Activated CD4-positive, alpha-beta T cell treated with anti-CD3 and anti-CD28 coated beads, Interleukin-2, amount 10 ng/mL, durations not matched to agents 24 days and 14 days (primary cell): Measurements from ENCODE around the gene PREB. TPM values are rescaled to one million over a fixed set of nuclear protein-coding genes. Genes with fewer than 3 reads are reported as not detected.

ENCODE experiments used
- DNase-seq: peaks from one replicate; pipeline ENCODE4 v3.0.0; 2022
- H3K27ac Mint-ChIP-seq: one replicate; pipeline ENCODE4 v1.8.0; 2022; ENCODE audit warnings: mild to moderate bottlenecking, mixed read lengths
- H3K27me3 Mint-ChIP-seq: one replicate; pipeline ENCODE4 v1.8.0; 2022; ENCODE audit warnings: mixed read lengths
- H3K36me3 Mint-ChIP-seq: one replicate; pipeline ENCODE4 v1.8.0; 2022; ENCODE audit warnings: low read depth, mild to moderate bottlenecking, mixed read lengths
- H3K4me1 Mint-ChIP-seq: one replicate; pipeline ENCODE4 v1.8.0; 2021; ENCODE audit warnings: mixed read lengths
- H3K4me3 Mint-ChIP-seq: one replicate; pipeline ENCODE4 v1.8.0; 2022; ENCODE audit warnings: mild to moderate bottlenecking, moderate library complexity, mixed read lengths
- H3K9me3 Mint-ChIP-seq: one replicate; pipeline ENCODE4 v1.8.0; 2021; ENCODE audit warnings: mixed read lengths
- intact Hi-C: fragments of 100-400 bp; cut with micrococcal nuclease; formaldehyde crosslinking; loops from one replicate; pipeline ENCODE4 v1.15.1; 2023
- total RNA-seq: library from RNA; stranded (reverse); gene quantifications from 2 replicates; pipeline ENCODE4 v1.2.3, GENCODE V29; 2022

Gene PREB
- total RNA-seq, 1 donor from 2014 or later = 88.3 TPM

DNA sequence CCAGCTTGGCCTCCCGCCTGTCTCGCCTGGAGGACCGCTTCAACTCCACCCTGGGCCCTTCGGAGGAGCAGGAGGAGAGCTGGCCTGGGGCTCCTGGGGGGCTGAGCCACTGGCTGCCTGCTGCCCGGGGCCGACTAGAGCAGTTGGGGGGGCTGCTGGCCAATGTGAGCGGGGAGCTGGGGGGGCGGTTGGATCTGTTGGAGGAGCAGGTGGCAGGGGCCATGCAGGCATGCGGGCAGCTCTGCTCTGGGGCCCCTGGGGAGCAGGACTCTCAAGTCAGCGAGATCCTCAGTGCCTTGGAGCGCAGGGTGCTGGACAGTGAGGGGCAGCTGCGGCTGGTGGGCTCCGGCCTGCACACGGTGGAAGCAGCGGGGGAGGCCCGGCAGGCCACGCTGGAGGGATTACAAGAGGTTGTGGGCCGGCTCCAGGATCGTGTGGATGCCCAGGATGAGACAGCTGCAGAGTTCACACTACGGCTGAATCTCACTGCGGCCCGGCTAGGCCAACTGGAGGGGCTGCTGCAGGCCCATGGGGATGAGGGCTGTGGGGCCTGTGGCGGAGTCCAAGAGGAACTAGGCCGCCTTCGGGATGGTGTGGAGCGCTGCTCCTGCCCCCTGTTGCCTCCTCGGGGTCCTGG is 51.5 kb downstream of the PREB start:
- DNase-seq = no peak
- no peaks in the 10 kb centered on the region for H3K36me3 Mint-ChIP-seq
- intact Hi-C loops = no loop called here
- H3K9me3 Mint-ChIP-seq = no peaks in the 10 kb centered on the region
- H3K4me3 Mint-ChIP-seq = no peak overlapping the region
- peaks cover 36% of the 10 kb centered on the region for H3K4me1 Mint-ChIP-seq
- H3K27ac Mint-ChIP-seq = no peak overlapping the region
- H3K27me3 Mint-ChIP-seq = no peaks in the 10 kb centered on the region

DNA sequence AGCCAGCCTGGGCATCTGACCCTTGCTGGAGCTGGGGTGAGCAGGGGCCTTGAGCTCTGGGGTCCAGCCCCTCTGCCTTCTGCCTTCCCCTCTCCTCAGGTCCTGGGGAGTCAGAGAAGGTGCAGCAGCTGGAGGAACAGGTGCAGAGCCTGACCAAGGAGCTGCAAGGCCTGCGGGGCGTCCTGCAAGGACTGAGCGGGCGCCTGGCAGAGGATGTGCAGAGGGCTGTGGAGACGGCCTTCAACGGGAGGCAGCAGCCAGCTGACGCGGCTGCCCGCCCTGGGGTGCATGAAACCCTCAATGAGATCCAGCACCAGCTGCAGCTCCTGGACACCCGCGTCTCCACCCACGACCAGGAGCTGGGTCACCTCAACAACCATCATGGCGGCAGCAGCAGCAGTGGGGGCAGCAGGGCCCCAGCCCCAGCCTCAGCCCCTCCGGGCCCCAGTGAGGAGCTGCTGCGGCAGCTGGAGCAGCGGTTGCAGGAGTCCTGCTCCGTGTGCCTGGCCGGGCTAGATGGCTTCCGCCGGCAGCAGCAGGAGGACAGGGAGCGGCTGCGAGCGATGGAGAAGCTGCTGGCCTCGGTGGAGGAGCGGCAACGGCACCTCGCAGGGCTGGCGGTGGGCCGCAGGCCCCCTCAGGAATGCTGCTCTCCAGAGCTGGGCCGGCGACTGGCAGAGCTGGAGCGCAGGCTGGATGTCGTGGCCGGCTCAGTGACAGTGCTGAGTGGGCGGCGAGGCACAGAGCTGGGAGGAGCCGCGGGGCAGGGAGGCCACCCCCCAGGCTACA is 52.3 kb downstream of the PREB start:
- Mint-ChIP-seq H3K4me1 (peaks cover 32% of the 10 kb centered on the region), H3K27ac (peak overlapping the region; percentile 98), H3K4me3 (peak overlapping the region; percentile 82), H3K9me3 (no peaks in the 10 kb centered on the region), H3K27me3 (no peaks in the 10 kb centered on the region), H3K36me3 (no peaks in the 10 kb centered on the region)
- peak; percentile 60 for DNase-seq
- intact Hi-C loops = loop anchor here (1.0 kb wide), 2 partner anchors 11 to 32 kb away; partner anchors contain the start of gene OST4

Other genes with a start within 250 kb of the PREB start
- 2.5 and 3.6 TPM in 2 replicates for gene MAPRE3, start 164.0 kb downstream of the PREB start, total RNA-seq
- gene TMEM214, start 101.7 kb downstream of the PREB start, total RNA-seq = 93.4 and 98.6 TPM in 2 replicates
- gene AGBL5, start 83.0 kb downstream of the PREB start, total RNA-seq = 13.9 and 14.1 TPM in 2 replicates
- 314 and 326 TPM in 2 replicates for gene OST4, start 63.0 kb downstream of the PREB start, total RNA-seq
- gene EMILIN1, start 56.0 kb downstream of the PREB start, total RNA-seq = 1.1 and 1.4 TPM in 2 replicates
- 13.4 and 13.9 TPM in 2 replicates for gene KHK, start 47.9 kb downstream of the PREB start, total RNA-seq
- 14.4 and 15.1 TPM in 2 replicates for gene CGREF1, start 15.5 kb downstream of the PREB start, total RNA-seq
- 0.23 and 0.28 TPM in 2 replicates for gene ABHD1, start 10.8 kb downstream of the PREB start, total RNA-seq
- gene PRR30, start 4.8 kb upstream of the PREB start, total RNA-seq = not detected in 2 replicates
- gene TCF23, start 14.4 kb upstream of the PREB start, total RNA-seq = not detected in 2 replicates
- 109 and 120 TPM in 2 replicates for gene ATRAID, start 77.4 kb upstream of the PREB start, total RNA-seq
- 87.1 and 97.9 TPM in 2 replicates for gene SLC5A6, start 77.6 kb upstream of the PREB start, total RNA-seq
- 144 and 159 TPM in 2 replicates for gene CAD, start 82.7 kb upstream of the PREB start, total RNA-seq
- 1.4 and 2.2 TPM in 2 replicates for gene SLC30A3, start 128.4 kb upstream of the PREB start, total RNA-seq
- not detected in 2 replicates for gene DNAJC5G, start 140.8 kb upstream of the PREB start, total RNA-seq
- 0.33 and 0.47 TPM in 2 replicates for gene TRIM54, start 147.8 kb upstream of the PREB start, total RNA-seq
- gene UCN, start 173.8 kb upstream of the PREB start, total RNA-seq = 1.9 and 2.7 TPM in 2 replicates
- 86.8 and 89.1 TPM in 2 replicates for gene MPV17, start 188.5 kb upstream of the PREB start, total RNA-seq
- 80.1 and 83.8 TPM in 2 replicates for gene GTF3C2, start 222.1 kb upstream of the PREB start, total RNA-seq
- gene EIF2B4, start 235.7 kb upstream of the PREB start, total RNA-seq = 51.2 and 52.0 TPM in 2 replicates
- 120 and 128 TPM in 2 replicates for gene SNX17, start 236.0 kb upstream of the PREB start, total RNA-seq
- 11.1 and 13.5 TPM in 2 replicates for gene ZNF513, start 246.1 kb upstream of the PREB start, total RNA-seq